GM20000 (cell line): ENCODE results near the gene UPB1.

Experiments
- DNase-seq: peaks from one replicate; pipeline ENCODE4 v3.0.0; 2012; ENCODE audit warnings: low spot score
- TF ChIP-seq, protein P1 (sequence below): IDR thresholded peaks from 2 replicates; pipeline ENCODE4 v1.5.1; 2012; ENCODE audit warnings: mild to moderate bottlenecking, control low read depth; ENCODE audit errors: extremely low read depth, missing control alignments

The UPB1 gene

GRCh38 chr22:24455751-24456426, 39.2 kb upstream of the UPB1 start:
- TF ChIP-seq, protein P1, sequence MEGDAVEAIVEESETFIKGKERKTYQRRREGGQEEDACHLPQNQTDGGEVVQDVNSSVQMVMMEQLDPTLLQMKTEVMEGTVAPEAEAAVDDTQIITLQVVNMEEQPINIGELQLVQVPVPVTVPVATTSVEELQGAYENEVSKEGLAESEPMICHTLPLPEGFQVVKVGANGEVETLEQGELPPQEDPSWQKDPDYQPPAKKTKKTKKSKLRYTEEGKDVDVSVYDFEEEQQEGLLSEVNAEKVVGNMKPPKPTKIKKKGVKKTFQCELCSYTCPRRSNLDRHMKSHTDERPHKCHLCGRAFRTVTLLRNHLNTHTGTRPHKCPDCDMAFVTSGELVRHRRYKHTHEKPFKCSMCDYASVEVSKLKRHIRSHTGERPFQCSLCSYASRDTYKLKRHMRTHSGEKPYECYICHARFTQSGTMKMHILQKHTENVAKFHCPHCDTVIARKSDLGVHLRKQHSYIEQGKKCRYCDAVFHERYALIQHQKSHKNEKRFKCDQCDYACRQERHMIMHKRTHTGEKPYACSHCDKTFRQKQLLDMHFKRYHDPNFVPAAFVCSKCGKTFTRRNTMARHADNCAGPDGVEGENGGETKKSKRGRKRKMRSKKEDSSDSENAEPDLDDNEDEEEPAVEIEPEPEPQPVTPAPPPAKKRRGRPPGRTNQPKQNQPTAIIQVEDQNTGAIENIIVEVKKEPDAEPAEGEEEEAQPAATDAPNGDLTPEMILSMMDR = no peak
- no peak for DNase-seq

DNA sequence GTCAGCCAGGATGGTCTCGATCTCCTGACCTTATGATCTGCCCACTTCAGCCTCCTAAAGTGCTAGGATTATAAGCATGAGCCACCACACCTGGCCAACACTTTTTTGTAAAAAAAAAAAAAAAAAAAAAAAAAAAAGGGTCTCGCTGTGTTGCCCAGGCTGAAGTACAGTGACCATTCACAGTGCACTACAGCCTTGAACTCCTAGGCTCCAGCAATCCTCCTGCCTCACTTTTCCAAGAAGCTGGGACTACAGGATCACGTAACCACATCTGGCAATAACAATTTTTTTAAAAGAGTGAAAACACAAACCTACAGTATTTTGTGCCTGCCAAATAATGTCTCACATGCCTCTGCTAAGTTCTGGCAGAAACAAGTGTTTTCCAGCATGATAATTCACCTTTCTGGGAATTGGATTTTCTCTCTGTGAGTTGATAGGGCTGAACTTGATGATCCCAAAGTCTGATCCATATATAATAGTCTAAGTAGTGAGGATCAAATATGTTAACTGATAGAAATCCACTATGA, 37.2 kb upstream of the UPB1 start:
- TF ChIP-seq, protein P1 = no peak

GRCh38 chr22:24459911-24460310, 35.2 kb upstream of the UPB1 start:
- no peak for DNase-seq

More for the DNA sequence above, 37.2 kb upstream of the UPB1 start:
- no peak for DNase-seq

DNA sequence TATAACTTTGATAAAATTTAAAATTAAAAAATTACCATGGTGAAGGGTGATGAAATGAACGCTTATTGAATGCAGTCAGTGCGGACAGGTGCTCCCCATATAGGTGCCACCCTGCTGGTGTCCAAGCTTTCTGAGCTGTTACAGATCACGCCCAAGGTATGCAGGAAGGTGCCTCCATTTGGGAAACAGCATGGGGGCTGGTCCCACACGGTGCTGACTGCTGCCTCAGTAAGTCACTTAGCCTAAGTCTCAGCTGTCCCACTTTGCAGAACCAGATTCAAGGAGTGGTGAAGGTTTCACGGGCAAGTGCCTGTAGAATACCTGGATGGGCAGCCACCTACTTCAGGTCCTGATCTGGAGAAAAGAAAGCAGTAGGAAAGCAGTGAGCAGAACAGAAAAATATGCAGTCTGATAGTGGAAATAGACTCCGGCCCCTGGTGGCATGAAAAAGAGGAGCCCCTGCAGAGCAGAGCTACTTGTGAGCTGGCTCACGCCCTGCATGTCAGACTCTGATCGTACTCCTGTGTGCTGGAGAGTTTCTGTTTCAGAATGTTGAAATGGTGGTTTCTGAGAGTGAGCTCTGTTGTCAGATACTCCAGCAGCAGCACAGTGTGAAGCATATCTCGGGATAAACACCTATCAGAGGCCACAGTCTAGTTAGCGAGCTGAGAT, 34.6 kb upstream of the UPB1 start:
- DNase-seq = peak; percentile 41
- TF ChIP-seq, protein P1 = no peak

More at GRCh38 chr22:24459911-24460310, 35.2 kb upstream of the UPB1 start:
- TF ChIP-seq, protein P1 = no peak

- DNase-seq = no peak
- TF ChIP-seq, protein P1 = no peak
Observed at GRCh38 chr22:24463071-24463760, 31.9 kb upstream of the UPB1 start.

- TF ChIP-seq, protein P1 = no peak
- DNase-seq = no peak
Observed at GRCh38 chr22:24465566-24465965, 29.6 kb upstream of the UPB1 start.

DNA sequence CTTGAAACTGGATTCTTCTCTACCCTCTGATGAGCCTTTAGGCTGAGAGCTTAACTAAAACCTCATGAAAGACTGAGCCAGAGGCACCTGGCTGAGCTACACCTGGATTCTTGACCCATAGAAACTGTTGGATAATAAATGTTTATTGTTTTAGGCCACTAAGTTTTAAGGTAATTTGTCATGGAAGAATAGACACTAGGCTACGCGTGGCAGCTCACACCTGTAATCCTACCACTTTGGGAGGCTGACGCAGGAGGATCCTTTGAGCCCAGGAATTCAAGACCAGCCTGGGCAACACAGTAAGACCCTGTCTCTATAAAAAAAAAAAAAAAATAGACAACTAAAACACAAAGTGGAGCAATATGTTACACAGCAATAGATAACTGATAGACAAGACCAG, 29.2 kb upstream of the UPB1 start:
- TF ChIP-seq, protein P1 = no peak
- no peak for DNase-seq
